ENCODE results near the gene APOL1. TPM values are rescaled to one million over a fixed set of nuclear protein-coding genes. Genes with fewer than 3 reads are reported as not detected.
"Not testable (repeated sequence)": the region's sequence is repeated elsewhere in the genome, so short reads cannot be mapped to it uniquely, and the experiment has no call there.

The APOL1 gene
- total RNA-seq, 4 donors from 2014 or later = 0.87 to 11.1 (median 6.2) TPM

DNA sequence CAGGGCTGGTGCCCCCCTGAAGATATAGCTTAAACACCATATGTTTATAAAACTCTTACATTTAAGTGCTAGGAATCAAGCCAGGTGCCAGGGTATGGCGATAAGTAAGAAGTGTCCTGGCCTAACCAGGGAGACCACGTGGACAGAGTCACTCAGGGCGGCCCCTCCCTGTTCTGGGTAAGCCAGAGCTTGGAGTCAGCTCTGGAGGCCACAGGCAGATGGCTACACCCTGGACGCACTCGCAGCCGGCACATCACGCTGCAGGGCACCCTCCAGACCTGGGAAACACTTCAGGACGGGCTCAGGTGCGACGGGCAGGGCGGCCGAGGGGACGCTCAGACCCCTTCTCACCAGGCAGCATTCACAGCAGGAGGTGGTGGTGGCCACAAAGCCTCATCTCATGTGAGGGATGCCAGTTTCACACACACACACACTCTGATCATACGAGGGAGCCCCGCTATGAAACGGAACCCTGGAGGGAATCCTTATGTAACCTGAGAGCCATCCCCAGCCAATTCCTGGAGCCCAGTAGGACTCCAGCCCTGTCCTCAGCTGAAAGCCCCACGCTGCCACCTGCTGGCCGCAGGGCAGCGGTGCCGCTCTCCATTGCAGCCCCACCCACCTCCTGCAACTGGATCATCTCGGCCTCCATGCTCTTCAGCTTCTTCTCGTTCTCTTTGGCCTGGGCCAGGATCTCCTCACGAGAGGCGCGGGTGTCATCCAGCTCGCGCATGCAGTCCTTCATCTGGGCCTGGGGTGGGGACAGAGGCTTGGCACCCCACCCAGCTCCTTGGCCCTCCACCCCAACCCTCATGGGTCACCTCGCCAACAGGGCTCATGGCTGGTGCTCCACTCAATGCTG lies 33.4 kb downstream of the APOL1 start:
- Histone ChIP-seq H3K27me3 (no peaks in the 10 kb centered on the region), H3K9me3 (no peaks in the 10 kb centered on the region), H3K4me3 (no peak overlapping the region), H3K36me3 (peaks cover 0 to 83% of the 10 kb centered on the region in 2 donors), H3K4me1 (peaks cover 10 to 11% of the 10 kb centered on the region in 2 donors), H3K27ac (peak overlapping the region; percentile 4 to 61 (median 46))
- ATAC-seq (peak; percentile 85 to 95), DNase-seq (peak; percentile 47 to 82)
- in situ Hi-C loops (cut with MboI; ENCODE audit: low sequenced_read_pairs in 4 of 4) = no loop called here
- intact Hi-C loops (cut with DNase I; ENCODE audit: low total_unique reads) = loop anchor here (1.0 to 10.0 kb wide), 3 partner anchors 88 to 352 kb away; no protein-coding TSS in a partner anchor
- TF ChIP-seq POLR2A (IDR thresholded peaks at IDR 0.05) = no peak
- TF ChIP-seq, protein P1, sequence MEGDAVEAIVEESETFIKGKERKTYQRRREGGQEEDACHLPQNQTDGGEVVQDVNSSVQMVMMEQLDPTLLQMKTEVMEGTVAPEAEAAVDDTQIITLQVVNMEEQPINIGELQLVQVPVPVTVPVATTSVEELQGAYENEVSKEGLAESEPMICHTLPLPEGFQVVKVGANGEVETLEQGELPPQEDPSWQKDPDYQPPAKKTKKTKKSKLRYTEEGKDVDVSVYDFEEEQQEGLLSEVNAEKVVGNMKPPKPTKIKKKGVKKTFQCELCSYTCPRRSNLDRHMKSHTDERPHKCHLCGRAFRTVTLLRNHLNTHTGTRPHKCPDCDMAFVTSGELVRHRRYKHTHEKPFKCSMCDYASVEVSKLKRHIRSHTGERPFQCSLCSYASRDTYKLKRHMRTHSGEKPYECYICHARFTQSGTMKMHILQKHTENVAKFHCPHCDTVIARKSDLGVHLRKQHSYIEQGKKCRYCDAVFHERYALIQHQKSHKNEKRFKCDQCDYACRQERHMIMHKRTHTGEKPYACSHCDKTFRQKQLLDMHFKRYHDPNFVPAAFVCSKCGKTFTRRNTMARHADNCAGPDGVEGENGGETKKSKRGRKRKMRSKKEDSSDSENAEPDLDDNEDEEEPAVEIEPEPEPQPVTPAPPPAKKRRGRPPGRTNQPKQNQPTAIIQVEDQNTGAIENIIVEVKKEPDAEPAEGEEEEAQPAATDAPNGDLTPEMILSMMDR (IDR thresholded peaks at IDR 0.05 in 4 of 5, conservative IDR thresholded peaks at IDR 0.05 in 1 of 5) = peak; percentile 88 to 97 (median 92)

DNA sequence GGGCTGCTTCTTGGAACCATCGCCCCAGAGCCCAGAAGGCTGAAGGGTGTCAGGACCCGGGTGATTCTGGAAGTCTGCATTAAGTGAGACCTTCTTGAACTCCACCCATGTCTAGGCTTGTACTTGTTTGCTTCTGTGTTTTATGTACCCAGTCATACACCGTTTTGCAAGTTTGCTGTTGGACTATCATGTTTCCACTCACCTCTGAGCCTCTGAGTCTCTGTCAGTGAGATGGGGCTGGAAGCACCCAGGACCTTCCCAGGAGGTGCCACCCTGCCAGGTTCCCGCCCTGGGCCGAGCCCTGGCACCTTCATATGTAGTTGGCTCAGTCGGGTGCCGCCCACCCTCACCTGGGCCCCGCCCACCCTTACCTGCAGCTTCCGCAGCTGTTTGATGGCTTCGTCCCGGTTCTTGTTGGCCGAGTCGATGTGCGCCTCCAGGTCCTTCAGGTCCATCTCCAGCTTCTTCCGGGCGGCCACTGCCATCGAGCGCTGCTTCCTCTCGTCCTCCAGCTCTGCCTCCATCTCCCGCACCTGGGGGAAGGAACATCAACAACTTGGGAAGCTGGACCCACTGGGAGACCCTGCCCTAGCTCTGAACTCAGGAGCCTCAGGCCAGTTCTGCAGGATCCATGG lies 35.1 kb downstream of the APOL1 start:
- no peaks in the 10 kb centered on the region for H3K27me3 ChIP-seq
- H3K4me1 ChIP-seq = peaks cover 10 to 11% of the 10 kb centered on the region in 2 donors
- H3K4me3 ChIP-seq = no peak overlapping the region
- no peak overlapping the region for H3K27ac ChIP-seq
- peaks cover 0 to 81% of the 10 kb centered on the region in 2 donors for H3K36me3 ChIP-seq
- DNase-seq = no peak
- ATAC-seq = no peak
- TF ChIP-seq POLR2A (IDR thresholded peaks at IDR 0.05) = no peak
- TF ChIP-seq, protein P1 (IDR thresholded peaks at IDR 0.05 in 4 of 5, conservative IDR thresholded peaks at IDR 0.05 in 1 of 5) = no peak
- intact Hi-C loops (cut with DNase I; ENCODE audit: low total_unique reads) = loop anchor here (2.0 to 10.0 kb wide), 2 partner anchors 89 to 353 kb away; no protein-coding TSS in a partner anchor
- no peaks in the 10 kb centered on the region for H3K9me3 ChIP-seq
- in situ Hi-C loops (cut with MboI; ENCODE audit: low sequenced_read_pairs in 4 of 4) = no loop called here

DNA sequence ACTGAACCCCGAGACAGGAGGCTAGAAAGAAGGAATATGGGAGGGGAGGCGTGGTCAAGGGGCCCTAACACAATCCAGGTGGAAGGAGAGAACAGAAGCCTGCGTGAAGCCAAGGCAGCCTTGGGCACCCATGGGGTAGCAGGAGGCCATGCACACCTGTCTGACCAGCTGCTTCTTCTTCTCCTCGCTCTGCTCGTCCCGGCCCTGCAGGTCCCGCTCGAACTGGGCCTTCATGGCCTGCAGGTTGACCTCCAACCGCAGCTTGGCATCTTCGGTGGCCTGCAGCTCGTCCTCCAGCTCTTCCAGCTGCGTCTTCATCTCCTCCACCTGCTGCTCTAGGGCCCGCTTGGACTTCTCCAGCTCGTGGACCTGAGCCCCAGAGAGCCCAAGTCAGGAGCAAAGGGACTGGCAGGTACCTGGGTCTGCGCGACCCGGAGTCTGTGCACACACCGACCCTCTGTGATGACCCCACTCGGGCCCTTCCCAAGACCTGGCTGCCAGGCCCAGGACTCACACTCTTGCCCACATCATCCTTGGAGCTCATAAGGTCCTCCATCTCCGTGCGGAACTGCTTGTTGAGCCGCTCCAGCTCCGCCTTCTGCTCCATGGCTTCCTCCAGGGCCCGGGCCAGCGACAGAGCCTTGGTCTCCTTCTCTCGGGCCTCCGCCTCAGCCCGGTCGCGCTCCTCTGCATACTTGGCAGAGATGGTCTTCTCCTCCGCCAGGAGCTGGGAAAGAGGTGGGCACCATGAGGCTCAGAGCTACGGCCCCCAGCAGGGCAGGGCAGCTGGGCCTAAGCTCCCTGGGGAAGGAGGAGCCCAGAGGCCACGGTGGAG lies 35.9 kb downstream of the APOL1 start:
- Histone ChIP-seq H3K9me3 (no peaks in the 10 kb centered on the region), H3K27ac (no peak overlapping the region), H3K4me1 (peaks cover 10 to 11% of the 10 kb centered on the region in 2 donors), H3K36me3 (peaks cover 0 to 84% of the 10 kb centered on the region in 2 donors), H3K27me3 (no peaks in the 10 kb centered on the region), H3K4me3 (no peak overlapping the region)
- ATAC-seq = no peak
- in situ Hi-C loops (cut with MboI; ENCODE audit: low sequenced_read_pairs in 4 of 4) = no loop called here
- TF ChIP-seq, protein P1 (IDR thresholded peaks at IDR 0.05 in 4 of 5, conservative IDR thresholded peaks at IDR 0.05 in 1 of 5) = no peak
- no peak for TF ChIP-seq POLR2A (IDR thresholded peaks at IDR 0.05)
- no peak for DNase-seq
- intact Hi-C loops (cut with DNase I; ENCODE audit: low total_unique reads) = loop anchor here (10.0 kb wide), 1 partner anchor 354 kb away; no protein-coding TSS in a partner anchor

DNA sequence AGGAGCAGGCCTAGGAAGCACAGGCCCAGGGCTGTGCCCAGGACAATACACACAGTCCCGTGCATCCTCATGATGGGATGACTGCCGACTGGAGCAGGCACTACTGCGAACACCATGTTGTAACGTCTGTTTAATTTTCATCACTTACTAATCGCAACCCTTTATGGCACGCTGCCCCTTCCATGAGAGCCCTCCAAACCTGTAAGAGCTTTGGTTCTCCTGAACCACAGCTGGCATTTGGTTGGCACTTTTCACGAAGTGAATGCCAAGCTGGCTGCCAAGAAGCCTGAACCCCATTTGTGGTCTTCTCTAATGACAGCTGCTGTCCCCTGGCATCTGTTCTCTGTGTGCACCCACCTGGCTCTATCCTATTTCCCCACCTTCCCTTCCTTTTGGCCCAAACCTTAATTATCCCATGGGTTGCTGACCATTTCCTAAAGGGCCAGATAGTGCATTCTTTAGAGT lies 36.5 kb downstream of the APOL1 start:
- in situ Hi-C loops (cut with MboI; ENCODE audit: low sequenced_read_pairs in 4 of 4) = no loop called here
- no peak overlapping the region for H3K4me3 ChIP-seq
- TF ChIP-seq, protein P1 (IDR thresholded peaks at IDR 0.05 in 4 of 5, conservative IDR thresholded peaks at IDR 0.05 in 1 of 5) = no peak
- no peak for TF ChIP-seq POLR2A (IDR thresholded peaks at IDR 0.05)
- intact Hi-C loops (cut with DNase I; ENCODE audit: low total_unique reads) = loop anchor here (10.0 kb wide), 1 partner anchor 355 kb away; no protein-coding TSS in a partner anchor
- peaks cover 10 to 11% of the 10 kb centered on the region in 2 donors for H3K4me1 ChIP-seq
- H3K9me3 ChIP-seq = no peaks in the 10 kb centered on the region
- no peak overlapping the region for H3K27ac ChIP-seq
- no peak for ATAC-seq
- no peaks in the 10 kb centered on the region for H3K27me3 ChIP-seq
- DNase-seq = no peak
- peaks cover 0 to 84% of the 10 kb centered on the region in 2 donors for H3K36me3 ChIP-seq

DNA sequence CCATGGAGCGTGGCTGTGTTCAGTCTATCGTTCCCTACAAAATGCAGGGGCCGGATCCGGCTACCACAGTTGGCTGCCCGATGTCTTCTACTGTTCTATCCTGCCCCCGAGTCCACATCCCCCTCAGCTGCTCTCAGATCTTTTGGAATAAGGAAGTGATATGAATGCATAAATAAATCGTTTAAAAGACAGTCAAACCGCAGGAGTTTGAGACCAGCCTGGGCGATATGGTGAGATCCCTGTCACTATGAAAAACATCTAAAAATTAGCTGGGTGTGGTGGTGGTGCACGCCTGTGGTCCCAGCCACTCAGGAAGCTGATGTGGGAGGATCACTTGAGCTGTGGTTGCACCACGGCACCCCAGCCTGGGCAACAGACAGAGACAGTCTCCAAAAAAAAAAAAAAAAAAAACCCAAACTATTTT lies 37.0 kb downstream of the APOL1 start:
- H3K27me3 ChIP-seq; H3K9me3 ChIP-seq; H3K27ac ChIP-seq; H3K4me3 ChIP-seq; ATAC-seq; DNase-seq; in situ Hi-C loops (cut with MboI; ENCODE audit: low sequenced_read_pairs in 4 of 4): not testable (repeated sequence)
- Histone ChIP-seq H3K36me3 (peaks cover 1 to 84% of the 10 kb centered on the region in 2 donors), H3K4me1 (peaks cover 10 to 11% of the 10 kb centered on the region in 2 donors)
- intact Hi-C loops (cut with DNase I; ENCODE audit: low total_unique reads) = loop anchor here (10.0 kb wide), 1 partner anchor 355 kb away; no protein-coding TSS in a partner anchor

DNA sequence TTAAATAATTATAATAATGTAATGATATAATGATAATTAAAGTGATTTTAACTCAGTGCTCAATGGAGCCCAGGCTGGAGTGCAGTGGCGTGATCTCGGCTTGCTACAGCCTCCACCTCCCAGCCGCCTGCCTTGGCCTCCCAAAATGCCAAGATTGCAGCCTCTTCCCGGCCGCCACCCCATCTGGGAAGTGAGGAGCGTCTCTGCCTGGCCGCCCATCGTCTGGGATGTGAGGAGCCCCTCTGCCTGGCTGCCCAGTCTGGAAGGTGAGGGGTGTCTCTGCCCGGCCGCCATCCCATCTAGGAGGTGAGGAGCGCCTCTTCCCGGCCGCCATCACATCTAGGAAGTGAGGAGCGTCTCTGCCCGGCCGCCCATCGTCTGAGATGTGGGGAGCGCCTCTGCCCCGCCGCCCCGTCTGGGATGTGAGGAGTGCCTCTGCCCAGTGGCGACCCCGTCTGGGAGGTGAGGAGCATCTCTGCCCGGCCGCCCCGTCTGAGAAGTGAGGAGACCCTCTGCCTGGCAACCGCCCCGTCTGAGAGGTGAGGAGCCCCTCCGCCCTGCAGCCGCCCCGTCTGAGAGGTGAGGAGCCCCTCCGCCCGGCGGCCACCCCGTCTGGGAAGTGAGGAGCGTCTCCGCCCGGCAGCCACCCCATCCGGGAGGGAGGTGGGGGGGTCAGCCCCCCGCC lies 37.6 kb downstream of the APOL1 start:
- H3K36me3 ChIP-seq = peaks cover 3 to 84% of the 10 kb centered on the region in 2 donors
- H3K9me3 ChIP-seq; intact Hi-C loops (cut with DNase I; ENCODE audit: low total_unique reads); H3K27me3 ChIP-seq; DNase-seq; ATAC-seq; H3K27ac ChIP-seq; H3K4me3 ChIP-seq; in situ Hi-C loops (cut with MboI; ENCODE audit: low sequenced_read_pairs in 4 of 4): not testable (repeated sequence)
- peaks cover 10 to 11% of the 10 kb centered on the region in 2 donors for H3K4me1 ChIP-seq

Data from gastrocnemius medialis (tissue), 4 donors.